ENCODE measurements around the gene ZNF280B. TPM values are rescaled to one million over a fixed set of nuclear protein-coding genes. Genes with fewer than 3 reads are reported as not detected.

ZNF280B gene
- total and polyA plus RNA-seq, 2 donors (not counting 1 experiment from before 2014, with no cell fraction given) = 0.67 to 3.5 TPM

- Mint-ChIP-seq H3K9me3 (ENCODE audit: insufficient read depth) (peaks cover 8% of the 10 kb centered on the region), H3K4me3 (peak overlapping the region; percentile 59), H3K27me3 (no peaks in the 10 kb centered on the region), H3K27ac (peak overlapping the region; percentile 78), H3K4me1 (peaks cover 33% of the 10 kb centered on the region)
- intact Hi-C loops (cut with micrococcal nuclease) = loop anchor here (1.0 to 5.0 kb wide), 2 partner anchors 19 to 57 kb away; partner anchors contain the start of gene ZNF280B
- TF ChIP-seq CTCF (IDR thresholded peaks at IDR 0.05) (peak; percentile 31), EZH2 (IDR thresholded peaks at IDR 0.05; ENCODE audit: borderline replicate concordance, insufficient read depth, low read depth, low read length, poor library complexity, severe bottlenecking) (no peak)
- H3K4me3 ChIP-seq (ENCODE audit: control extremely low read depth in 1 of 5, extremely low read depth in 1 of 5, insufficient read depth in 1 of 5, low read depth in 2 of 5, low read length in 4 of 5) = no peak overlapping the region
- H3K36me3 ChIP-seq (replicated peaks in 1 of 2; ENCODE audit: control extremely low read depth in 1 of 2, control insufficient read depth in 1 of 2, extremely low read depth in 1 of 2, insufficient read depth in 2 of 2, low read length in 1 of 2) = no peaks in the 10 kb centered on the region
- H3K9me3 ChIP-seq (ENCODE audit: control extremely low read depth in 1 of 3, control insufficient read depth in 2 of 3, insufficient read depth in 1 of 3, low read length in 2 of 3) = peaks cover 0 to 11% (median 10%) of the 10 kb centered on the region in 3 donors
- DNase-seq (peak; percentile 90), ATAC-seq (ENCODE audit: low read depth) (peak; percentile 97)
- no peak overlapping the region for H3K9ac ChIP-seq (ENCODE audit: low read length)
- H3K27ac ChIP-seq (ENCODE audit: low read length in 2 of 2) = peak overlapping the region; percentile 36 to 76
- no peak overlapping the region for H2AFZ ChIP-seq (ENCODE audit: insufficient read depth, low read depth, low read length, poor library complexity, severe bottlenecking)
- no peaks in the 10 kb centered on the region for H3K27me3 ChIP-seq (replicated peaks in 1 of 4; ENCODE audit: control extremely low read depth in 1 of 4, control insufficient read depth in 3 of 4, insufficient read depth in 4 of 4, low read length in 3 of 4)
- CTCF ChIA-PET = interaction anchor here (0.7 to 5.6 kb wide), 14 partner anchors 8 to 826 kb away, joined by 3 to 41 read pairs (median 3); no protein-coding TSS in a partner anchor
- peaks cover 30 to 32% of the 10 kb centered on the region in 2 donors for H3K4me1 ChIP-seq (ENCODE audit: control insufficient read depth in 2 of 2, insufficient read depth in 2 of 2, low read length in 2 of 2)
- peak overlapping the region; percentile 50 for H3K4me2 ChIP-seq (replicated peaks; ENCODE audit: low read depth, low read length, poor library complexity, severe bottlenecking)
- POLR2A ChIA-PET = no interaction called here
- no peaks in the 10 kb centered on the region for H4K20me1 ChIP-seq (ENCODE audit: control insufficient read depth, insufficient read depth, low read length, poor library complexity, severe bottlenecking)
- WGBS (ENCODE audit: insufficient coverage) = 0% methylated on average over 1 of the region's 4 CpGs
- H3K79me2 ChIP-seq (ENCODE audit: control insufficient read depth, insufficient read depth, low read length) = no peaks in the 10 kb centered on the region
Observed at GRCh38 chr22:22450343-22450839, 58.2 kb downstream of the ZNF280B start.

- peak overlapping the region; percentile 78 for H3K27ac Mint-ChIP-seq
- peak; percentile 10 for ATAC-seq (ENCODE audit: low read depth)
- no peak for DNase-seq
- Histone ChIP-seq H3K36me3 (replicated peaks in 1 of 2; ENCODE audit: control extremely low read depth in 1 of 2, control insufficient read depth in 1 of 2, extremely low read depth in 1 of 2, insufficient read depth in 2 of 2, low read length in 1 of 2) (no peaks in the 10 kb centered on the region), H3K27me3 (replicated peaks in 1 of 4; ENCODE audit: control extremely low read depth in 1 of 4, control insufficient read depth in 3 of 4, insufficient read depth in 4 of 4, low read length in 3 of 4) (no peaks in the 10 kb centered on the region), H3K79me2 (ENCODE audit: control insufficient read depth, insufficient read depth, low read length) (no peaks in the 10 kb centered on the region), H3K4me3 (ENCODE audit: control extremely low read depth in 1 of 5, extremely low read depth in 1 of 5, insufficient read depth in 1 of 5, low read depth in 2 of 5, low read length in 4 of 5) (peak overlapping the region in 1 of 5 experiments; percentile 4), H3K9ac (ENCODE audit: low read length) (no peak overlapping the region), H3K27ac (ENCODE audit: low read length in 2 of 2) (peak overlapping the region; percentile 36 to 76), H3K9me3 (ENCODE audit: control extremely low read depth in 1 of 3, control insufficient read depth in 2 of 3, insufficient read depth in 1 of 3, low read length in 2 of 3) (peaks cover 0 to 11% (median 10%) of the 10 kb centered on the region in 3 donors), H4K20me1 (ENCODE audit: control insufficient read depth, insufficient read depth, low read length, poor library complexity, severe bottlenecking) (no peaks in the 10 kb centered on the region), H3K4me2 (replicated peaks; ENCODE audit: low read depth, low read length, poor library complexity, severe bottlenecking) (peak overlapping the region; percentile 50), H3K4me1 (ENCODE audit: control insufficient read depth in 2 of 2, insufficient read depth in 2 of 2, low read length in 2 of 2) (peaks cover 30 to 32% of the 10 kb centered on the region in 2 donors), H2AFZ (ENCODE audit: insufficient read depth, low read depth, low read length, poor library complexity, severe bottlenecking) (no peak overlapping the region)
- WGBS (ENCODE audit: insufficient coverage) = 100% methylated on average over 1 of the region's 1 CpG
- TF ChIP-seq EZH2 (IDR thresholded peaks at IDR 0.05; ENCODE audit: borderline replicate concordance, insufficient read depth, low read depth, low read length, poor library complexity, severe bottlenecking) (no peak), CTCF (IDR thresholded peaks at IDR 0.05) (no peak)
- intact Hi-C loops (cut with micrococcal nuclease) = loop anchor here (1.0 to 5.0 kb wide), 2 partner anchors 19 to 57 kb away; partner anchors contain the start of gene ZNF280B
- ChIA-PET POLR2A (no interaction called here), CTCF (interaction anchor here (1.0 to 5.6 kb wide), 7 partner anchors 14 to 137 kb away, joined by 3 to 41 read pairs (median 6); no protein-coding TSS in a partner anchor)
- no peaks in the 10 kb centered on the region for H3K27me3 Mint-ChIP-seq
- peak overlapping the region; percentile 59 for H3K4me3 Mint-ChIP-seq
- H3K4me1 Mint-ChIP-seq = peaks cover 33% of the 10 kb centered on the region
- peaks cover 8% of the 10 kb centered on the region for H3K9me3 Mint-ChIP-seq (ENCODE audit: insufficient read depth)
Observed at GRCh38 chr22:22449819-22450218, 58.7 kb downstream of the ZNF280B start.
